Ecto neural progenitor cell (in vitro differentiated cells): ENCODE data around the gene PRXL2A.
"Not testable (repeated sequence)": the region's sequence is repeated elsewhere in the genome, so short reads cannot be mapped to it uniquely, and the experiment has no call there.

Experiments used
- DNase-seq: peaks from one replicate; pipeline ENCODE4 v3.0.0-alpha.2; 2018; ENCODE audit warnings: low spot score

Gene PRXL2A

GRCh38 chr10:80462299-80462980, 54.1 kb downstream of the PRXL2A start:
- DNase-seq, result no peak

DNA sequence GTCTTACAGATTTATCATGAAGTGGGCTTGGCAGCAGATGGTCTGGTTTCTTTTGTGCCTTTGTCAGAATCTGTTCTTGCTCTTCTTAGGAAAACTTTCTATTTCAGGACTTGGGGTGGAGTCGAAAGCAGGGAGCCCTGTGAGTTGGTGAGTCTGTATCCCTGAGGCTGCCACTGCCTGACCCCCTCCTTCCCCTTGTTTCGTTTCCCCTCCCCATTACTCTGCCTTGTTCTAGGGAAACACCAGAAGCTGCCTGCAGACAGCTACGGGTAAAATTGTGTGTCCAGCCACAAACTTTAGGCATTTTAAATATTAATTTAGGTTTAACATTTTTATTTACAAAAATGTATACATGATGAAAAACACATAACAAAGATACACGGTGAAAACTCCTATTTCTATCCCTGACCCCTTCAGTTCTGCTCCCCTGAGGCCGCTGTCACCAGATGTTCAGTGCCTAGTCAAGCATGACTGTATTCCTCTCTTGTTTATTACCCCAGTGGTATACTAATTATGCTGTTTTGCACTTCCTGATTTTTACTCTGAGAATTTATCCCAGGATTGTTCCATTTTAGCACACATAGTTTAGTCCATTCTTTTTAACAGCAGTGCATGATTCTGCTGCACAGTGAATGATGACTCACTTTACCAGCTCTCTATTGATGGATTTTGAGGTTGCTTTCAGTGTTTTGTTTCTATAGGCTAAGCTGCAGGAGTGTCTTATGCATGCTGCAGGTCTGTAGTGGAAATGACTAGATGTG, 54.8 kb downstream of the PRXL2A start:
- no peak for DNase-seq

- no peak for DNase-seq
Observed at GRCh38 chr10:80463868-80464267, 55.5 kb downstream of the PRXL2A start.

- peak; percentile 87 for DNase-seq
Observed at GRCh38 chr10:80464557-80465450, 56.5 kb downstream of the PRXL2A start.

DNA sequence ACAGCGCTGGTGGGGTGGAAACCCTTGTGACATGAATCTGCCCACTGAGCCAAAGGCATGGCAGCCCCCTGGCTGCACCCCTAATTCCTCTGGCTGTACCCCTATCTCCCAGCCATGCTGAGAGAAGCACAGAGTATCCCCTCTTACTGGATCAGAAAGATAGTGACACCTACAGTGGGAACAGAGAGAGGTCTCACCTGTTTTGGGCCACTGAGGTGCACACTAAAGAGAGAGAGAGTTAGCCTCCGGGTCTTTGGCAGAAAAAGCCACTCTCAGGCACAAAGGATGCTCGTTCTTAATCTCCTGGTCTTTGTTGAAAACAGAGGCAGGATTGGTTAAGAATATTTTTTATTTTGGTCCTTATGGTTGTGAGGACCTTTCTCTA, 57.1 kb downstream of the PRXL2A start:
- DNase-seq, result no peak

GRCh38 chr10:80465839-80466590, 57.7 kb downstream of the PRXL2A start:
- no peak for DNase-seq

DNA sequence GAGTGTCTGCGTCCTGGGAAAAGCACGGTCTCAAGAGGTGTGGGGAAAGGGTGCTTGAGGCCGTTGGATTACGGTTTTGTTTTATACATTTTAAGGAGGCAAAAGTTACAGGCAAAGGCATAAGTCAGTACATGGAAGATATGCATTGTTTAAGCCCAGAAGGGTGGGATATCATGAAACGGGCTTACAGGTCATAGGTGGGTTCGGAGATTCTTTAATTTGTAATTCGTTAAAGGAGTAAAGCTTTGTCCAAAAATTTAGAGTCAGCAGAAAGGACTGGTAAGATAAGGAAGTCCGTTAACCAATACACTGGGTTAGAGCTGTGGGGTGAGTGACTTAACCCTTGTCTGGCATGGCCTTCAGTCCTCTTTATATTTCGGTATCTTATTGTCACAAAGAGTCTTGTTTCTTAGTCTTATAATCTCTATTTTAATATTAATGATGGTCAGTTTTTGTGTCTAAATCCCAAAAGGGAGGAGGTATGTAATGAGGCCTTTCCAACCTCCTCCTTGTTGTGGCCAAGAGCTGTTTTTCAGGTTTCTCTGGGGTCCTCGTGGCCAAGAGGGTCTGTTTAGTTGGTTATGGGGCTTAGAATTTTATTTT, 58.5 kb downstream of the PRXL2A start:
- no peak for DNase-seq

DNA sequence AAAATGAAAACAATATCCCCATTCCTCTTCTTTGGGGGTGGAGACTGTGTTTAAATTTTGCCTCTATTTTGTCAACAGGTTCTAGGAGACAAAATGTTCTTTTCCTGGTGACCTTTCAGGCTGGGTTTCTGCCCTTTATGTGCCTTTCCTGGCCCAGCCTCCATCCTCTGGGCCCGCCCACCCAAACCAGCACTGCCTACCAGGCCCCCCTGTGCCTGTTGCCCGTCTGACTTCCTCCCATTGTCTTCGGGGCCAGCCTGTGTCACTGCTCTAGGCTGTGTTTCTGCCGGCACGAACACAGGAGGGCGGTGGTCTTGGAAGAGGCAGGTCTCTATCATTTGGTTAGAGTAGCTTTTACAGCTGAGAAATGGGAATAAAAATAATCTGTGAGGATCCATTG, 59.7 kb downstream of the PRXL2A start:
- DNase-seq, result peak; percentile 84

- no peak for DNase-seq
Observed at GRCh38 chr10:80468806-80469421, 60.6 kb downstream of the PRXL2A start.

GRCh38 chr10:80470266-80470665, 61.9 kb downstream of the PRXL2A start:
- no peak for DNase-seq

- DNase-seq, result no peak
Observed at GRCh38 chr10:80471001-80471400, 62.6 kb downstream of the PRXL2A start.

GRCh38 chr10:80471715-80472233, 63.4 kb downstream of the PRXL2A start:
- no peak for DNase-seq

DNA sequence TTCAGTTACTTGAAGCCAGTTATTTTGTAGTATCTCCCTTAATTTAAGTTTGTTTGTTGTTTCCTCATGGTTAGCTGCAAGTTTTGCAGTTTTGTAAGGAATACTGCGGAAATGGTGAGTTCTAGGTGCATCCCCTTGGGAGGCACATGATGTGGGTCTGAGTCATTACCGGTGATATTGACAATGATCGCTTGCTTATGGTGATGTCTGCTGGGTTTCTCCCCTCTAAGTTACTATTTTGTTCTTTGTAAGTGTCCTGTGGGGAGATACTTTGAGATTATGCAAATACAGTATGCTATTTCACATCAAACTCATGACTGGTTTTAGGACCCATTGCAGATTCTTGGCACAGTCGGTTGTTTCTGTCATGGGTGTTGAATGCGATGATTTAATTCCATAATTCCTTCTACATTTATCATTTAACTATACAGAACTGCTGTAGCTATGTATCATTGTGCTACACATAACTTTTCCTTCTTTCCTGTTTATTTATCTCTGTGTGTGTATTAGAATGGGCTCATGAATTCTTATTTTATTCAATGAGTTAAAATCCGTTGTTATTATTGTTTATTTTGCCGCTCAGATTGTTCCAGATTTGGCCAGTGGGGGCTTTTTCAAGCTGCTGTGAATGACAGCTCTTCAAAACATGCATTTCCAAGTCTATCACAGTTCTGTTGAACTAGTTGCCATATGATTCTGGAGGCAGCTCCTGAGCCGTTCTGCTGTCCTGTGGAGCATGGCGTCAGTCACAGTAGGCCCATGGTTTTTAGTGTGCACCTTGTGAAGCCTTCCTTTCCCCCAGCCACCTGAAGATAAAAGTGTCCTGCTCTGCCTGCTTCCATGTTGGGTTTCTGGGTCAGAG, 64.1 kb downstream of the PRXL2A start:
- DNase-seq, result no peak

DNA sequence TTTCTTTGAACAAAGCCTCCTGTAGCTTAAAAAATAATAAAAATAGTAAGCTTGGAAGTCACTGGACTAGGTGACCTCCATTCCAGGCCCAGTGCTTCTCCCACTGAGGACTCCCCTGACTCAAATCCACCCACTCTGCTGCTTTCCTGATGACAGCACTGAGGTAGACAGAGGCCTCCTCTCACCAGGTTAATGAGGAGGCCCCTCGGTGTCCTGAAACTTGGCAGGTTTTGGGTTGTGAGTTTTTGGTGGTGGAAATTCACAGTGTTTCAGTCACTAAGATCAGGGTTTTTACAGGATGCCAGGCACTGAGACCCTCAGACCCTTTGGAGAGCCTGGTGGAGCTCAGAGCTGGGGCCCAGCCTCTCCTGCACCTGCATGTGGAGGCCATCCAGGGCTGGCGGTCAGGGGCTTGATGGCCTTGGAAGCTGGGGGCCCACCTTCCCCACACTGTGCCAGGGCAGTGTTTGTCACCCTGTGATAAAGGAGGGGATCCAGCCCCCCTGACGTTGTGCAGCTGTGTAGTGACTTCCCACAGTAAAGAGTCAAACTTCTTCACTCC, 64.8 kb downstream of the PRXL2A start:
- DNase-seq, result no peak

DNA sequence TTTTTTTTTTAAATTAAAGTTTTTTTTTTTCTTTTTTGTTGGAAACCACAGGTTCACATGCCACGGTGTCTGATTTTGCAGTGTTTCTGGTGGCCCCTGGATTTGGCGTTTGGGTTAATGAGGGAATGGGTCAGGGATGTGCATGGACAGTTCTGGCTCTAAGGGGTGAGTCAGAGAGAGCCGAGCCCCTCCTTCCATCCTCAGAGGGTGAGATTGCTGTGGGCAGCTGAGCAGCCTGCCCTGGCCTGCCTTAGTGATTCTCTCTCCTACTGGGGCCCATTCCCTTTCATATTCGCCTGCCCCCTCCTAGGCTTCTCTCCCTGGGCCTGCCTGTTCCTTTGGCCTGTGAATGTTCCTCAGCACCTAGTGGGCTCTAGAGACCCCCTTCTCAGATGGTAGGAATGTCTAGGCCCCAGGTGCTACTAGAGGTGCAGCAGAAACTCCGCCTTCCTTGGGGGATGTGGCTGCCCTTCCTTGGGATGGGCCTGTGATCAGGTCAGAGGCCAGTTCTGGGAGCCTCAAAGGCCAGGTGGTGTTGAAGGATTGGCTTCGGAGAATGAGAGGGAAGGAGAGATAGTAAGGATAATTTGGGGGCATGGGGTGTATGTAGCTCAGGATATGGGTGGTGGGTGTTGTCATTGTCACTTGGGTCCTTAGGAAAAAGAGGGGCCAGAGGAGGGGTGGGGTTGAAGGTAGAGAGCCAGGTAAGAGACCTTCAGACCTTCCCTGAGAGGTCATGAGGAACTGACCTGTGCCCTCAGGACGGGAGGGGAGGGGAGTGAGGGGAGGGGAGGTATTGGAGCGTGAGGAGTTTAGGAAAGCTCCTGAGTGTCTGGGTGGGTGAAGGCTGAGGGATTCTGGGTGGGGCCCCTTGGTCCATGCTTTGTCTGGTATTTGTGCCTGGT, 65.6 kb downstream of the PRXL2A start:
- no peak for DNase-seq

DNA sequence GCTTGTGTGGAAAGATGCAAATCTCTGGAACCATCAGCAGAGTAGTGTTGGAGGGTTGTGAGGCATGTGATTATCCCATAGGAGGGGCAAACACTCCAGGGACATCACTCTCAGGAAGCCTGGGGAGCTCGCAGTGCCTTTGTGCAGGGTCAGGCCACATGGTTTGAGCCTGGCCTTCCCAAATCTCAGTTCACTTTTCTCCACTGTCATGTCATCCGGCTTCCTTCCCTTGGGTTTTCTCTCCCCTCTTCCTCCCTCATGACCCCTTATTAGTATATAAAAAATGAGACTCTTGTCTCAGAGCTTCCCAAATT, 66.2 kb downstream of the PRXL2A start:
- DNase-seq, result peak; percentile 47

- no peak for DNase-seq
Observed at GRCh38 chr10:80474941-80475340, 66.6 kb downstream of the PRXL2A start.

DNA sequence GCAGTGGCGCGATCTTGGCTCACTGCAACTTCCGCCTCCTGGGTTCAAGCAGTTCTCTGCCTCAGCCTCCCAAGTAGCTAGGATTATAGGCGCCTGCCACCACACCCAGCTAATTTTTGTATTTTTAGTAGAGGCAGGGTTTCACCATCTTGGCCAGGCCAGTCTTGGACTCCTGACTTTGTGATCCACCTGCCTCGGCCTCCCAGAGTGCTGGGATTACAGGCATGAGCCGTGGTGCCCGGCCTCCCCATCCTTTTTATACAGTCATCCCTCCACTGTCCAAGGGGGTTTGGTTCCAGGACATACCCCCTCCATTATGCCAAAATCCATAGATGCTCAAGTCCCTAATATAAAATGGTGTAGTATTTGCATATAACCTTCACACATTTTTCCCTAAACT, 67.3 kb downstream of the PRXL2A start:
- DNase-seq, result not testable (repeated sequence)

DNA sequence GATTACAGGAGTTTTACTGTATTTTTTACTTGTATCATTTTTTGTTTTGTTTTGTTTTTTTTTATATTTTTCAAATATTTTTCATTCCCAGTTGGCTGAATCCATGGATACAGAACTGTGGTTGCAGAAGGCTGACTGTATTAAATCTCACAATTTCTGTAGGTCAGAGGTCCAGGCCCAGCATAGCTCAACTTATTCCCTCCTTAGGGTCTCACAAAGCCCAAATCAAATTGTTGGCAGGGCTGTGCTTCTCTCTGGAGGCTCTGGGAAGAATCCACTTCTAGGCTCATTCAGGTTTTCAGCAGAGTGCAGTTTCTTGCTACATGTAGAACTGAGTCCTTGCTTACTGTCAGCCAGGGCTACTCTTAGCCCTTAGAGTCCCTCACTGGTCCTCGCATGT, 68.3 kb downstream of the PRXL2A start:
- DNase-seq, result no peak
